H1 (cell line): ENCODE measurements around the gene CUEDC1. TPM values are rescaled to one million over a fixed set of nuclear protein-coding genes. Genes with fewer than 3 reads are reported as not detected.

Experiments used
- CTCF ChIA-PET: fragments of 300-600 bp; sonication (Branson Sonifier 250); formaldehyde crosslinking; loops from one replicate; lab custom pipeline; 2021; ENCODE audit not compliant: partially characterized antibody; lab: Charles Lee
- POLR2A ChIA-PET: fragments of 300-600 bp; sonication (Branson Sonifier 250); formaldehyde crosslinking; loops from one replicate; lab custom pipeline; 2021; ENCODE audit warnings: inconsistent platforms; ENCODE audit not compliant: partially characterized antibody; lab: Charles Lee
- DNase-seq, 2 experiments: peaks; one replicate each; pipeline versions ENCODE4 v3.0.0 to v3.0.0-alpha.2; 2010 to 2022; ENCODE audit warnings: low spot score in 2 of 2, low read depth in 1 of 2, mixed read lengths in 1 of 2
- FAIRE-seq: peaks from 2 replicates; lab custom pipeline; 2011; peaks lifted over from hg19 to GRCh38; lab: Jason Lieb, UNC
- H2AFZ ChIP-seq: 2 replicates; pipeline ENCODE4 v1.8.1; 2012; ENCODE audit warnings: low read length, inconsistent platforms
- H2AK5ac ChIP-seq: 2 replicates; pipeline ENCODE4 v1.6.1; 2013; ENCODE audit warnings: low read depth, low read length
- H2BK120ac ChIP-seq: replicated peaks from 2 replicates; pipeline ENCODE3; 2013; ENCODE audit warnings: low read depth, low read length, inconsistent platforms
- H2BK12ac ChIP-seq: 2 replicates; pipeline ENCODE4 v1.6.1; 2013; ENCODE audit warnings: low read depth, low read length
- H2BK15ac ChIP-seq: 2 replicates; pipeline ENCODE4 v1.6.1; 2013; ENCODE audit warnings: low read length
- H2BK20ac ChIP-seq: 2 replicates; pipeline ENCODE4 v1.6.1; 2013; ENCODE audit warnings: low read length
- H2BK5ac ChIP-seq: 2 replicates; pipeline ENCODE4 v1.6.1; 2013; ENCODE audit warnings: low read depth, low read length
- H3K14ac ChIP-seq: 2 replicates; pipeline ENCODE4 v1.6.1; 2013; ENCODE audit warnings: inconsistent platforms; ENCODE audit not compliant: insufficient read length
- H3K18ac ChIP-seq: 2 replicates; pipeline ENCODE4 v1.6.1; 2013; ENCODE audit warnings: low read length; ENCODE audit errors: extremely low read depth
- H3K23ac ChIP-seq: 2 replicates; pipeline ENCODE4 v1.6.1; 2013; ENCODE audit warnings: inconsistent platforms; ENCODE audit not compliant: insufficient read length
- H3K23me2 ChIP-seq: 2 replicates; pipeline ENCODE4 v1.6.1; 2013; ENCODE audit warnings: low read depth, low read length
- H3K27ac ChIP-seq: 2 replicates; pipeline ENCODE4 v1.6.1; 2011; ENCODE audit warnings: low read depth, low read length, inconsistent platforms
- H3K27me3 ChIP-seq, 4 experiments: replicated peaks in 1 of 4; 1 replicate in 1 of 4; 2 replicates in 3 of 4; pipeline versions ENCODE4 v1.6.1 to v1.8.1; 2011 to 2013; ENCODE audit warnings: low read length in 3 of 4, mild to moderate bottlenecking in 3 of 4, inconsistent platforms in 2 of 4, mixed read lengths in 2 of 4, moderate library complexity in 1 of 4; ENCODE audit not compliant: control insufficient read depth in 3 of 4, insufficient read depth in 3 of 4; ENCODE audit errors: extremely low read depth in 1 of 4
- H3K36me3 ChIP-seq, 4 experiments: 2 replicates each; pipeline versions ENCODE4 v1.6.1 to v1.8.1; 2011 to 2013; ENCODE audit warnings: mild to moderate bottlenecking in 4 of 4, low read length in 3 of 4, moderate library complexity in 2 of 4, control low read depth in 1 of 4, inconsistent platforms in 1 of 4; ENCODE audit not compliant: insufficient read depth in 4 of 4, control insufficient read depth in 2 of 4
- H3K4ac ChIP-seq: replicated peaks from 2 replicates; pipeline ENCODE3; 2013; ENCODE audit warnings: low read length, low read depth, mixed read lengths, inconsistent platforms; ENCODE audit not compliant: insufficient read length
- H3K4me1 ChIP-seq, 4 experiments: replicated peaks in 1 of 4; 1 replicate in 1 of 4; 2 replicates in 3 of 4; pipeline versions ENCODE4 v1.6.1 to v1.8.1; 2011 to 2013; ENCODE audit warnings: low read length in 3 of 4, inconsistent platforms in 2 of 4, mixed read lengths in 1 of 4; ENCODE audit not compliant: insufficient read depth in 4 of 4, control insufficient read depth in 3 of 4
- H3K4me2 ChIP-seq, 2 experiments: 2 replicates each; pipeline versions ENCODE4 v1.6.1 to v1.8.1; 2011 to 2013; ENCODE audit warnings: low read depth in 2 of 2, low read length in 2 of 2, control low read depth in 1 of 2, inconsistent platforms in 1 of 2, mild to moderate bottlenecking in 1 of 2; ENCODE audit not compliant: insufficient read depth in 1 of 2
- H3K4me3 ChIP-seq, 4 experiments: fragments of 200-600, 300-600 bp in 1 of 4; sonication (generic), shearing (Covaris generic), sonication (Bioruptor Twin) in 1 of 4; 2 replicates each; pipeline versions ENCODE4 v1.5.1 to v1.8.1; 2011 to 2016; ENCODE audit warnings: low read length in 4 of 4, low read depth in 3 of 4, control low read depth in 2 of 4, inconsistent platforms in 2 of 4, mild to moderate bottlenecking in 2 of 4, mixed read lengths in 1 of 4, moderate library complexity in 1 of 4; ENCODE audit not compliant: insufficient read depth in 2 of 4; ENCODE audit errors: extremely low read depth in 1 of 4
- H3K56ac ChIP-seq: replicated peaks from 2 replicates; pipeline ENCODE3; 2013; ENCODE audit warnings: low read depth, mild to moderate bottlenecking, mixed read lengths, low read length, inconsistent platforms; ENCODE audit not compliant: insufficient read length
- H3K79me1 ChIP-seq: 2 replicates; pipeline ENCODE4 v1.6.1; 2013; ENCODE audit warnings: low read depth, low read length, control low read depth
- H3K79me2 ChIP-seq, 2 experiments: 2 replicates each; pipeline versions ENCODE4 v1.6.1 to v1.8.1; 2012 to 2013; ENCODE audit warnings: low read length in 2 of 2, mild to moderate bottlenecking in 2 of 2, inconsistent platforms in 1 of 2; ENCODE audit not compliant: insufficient read depth in 2 of 2, control insufficient read depth in 1 of 2
- H3K9ac ChIP-seq, 4 experiments: replicated peaks in 1 of 4; 1 replicate in 1 of 4; 2 replicates in 3 of 4; pipeline versions ENCODE4 v1.6.1 to v1.8.1; 2011 to 2013; ENCODE audit warnings: low read depth in 3 of 4, low read length in 3 of 4, control low read depth in 2 of 4, mild to moderate bottlenecking in 2 of 4, moderate library complexity in 2 of 4, inconsistent platforms in 1 of 4; ENCODE audit errors: extremely low read depth in 1 of 4
- H3K9me3 ChIP-seq, 2 experiments: 2 replicates each; pipeline versions ENCODE4 v1.6.1 to v1.8.1; 2012 to 2013; ENCODE audit warnings: mild to moderate bottlenecking in 2 of 2, moderate library complexity in 2 of 2, control low read depth in 1 of 2, inconsistent platforms in 1 of 2, low read depth in 1 of 2, low read length in 1 of 2, mixed read lengths in 1 of 2; ENCODE audit not compliant: insufficient read depth in 2 of 2
- H4K20me1 ChIP-seq, 2 experiments: replicated peaks in 1 of 2; 2 replicates each; pipeline versions ENCODE3 to v1.8.1; 2011 to 2013; ENCODE audit warnings: inconsistent platforms in 2 of 2, low read length in 2 of 2, mild to moderate bottlenecking in 1 of 2; ENCODE audit not compliant: insufficient read depth in 2 of 2, control insufficient read depth in 1 of 2
- H4K5ac ChIP-seq: 2 replicates; pipeline ENCODE4 v1.6.1; 2013; ENCODE audit warnings: low read length, low read depth, mixed read lengths, inconsistent platforms; ENCODE audit not compliant: insufficient read length
- H4K8ac ChIP-seq: 2 replicates; pipeline ENCODE4 v1.8.0; 2013; ENCODE audit warnings: mild to moderate bottlenecking, moderate library complexity, low read length, inconsistent platforms; ENCODE audit not compliant: insufficient read depth; ENCODE audit errors: extremely low read depth
- H4K91ac ChIP-seq: replicated peaks from 2 replicates; pipeline ENCODE3; 2013; ENCODE audit warnings: low read length, mixed read lengths, inconsistent platforms; ENCODE audit not compliant: insufficient read length
- CBX5 ChIP-seq: fragments of 300-800, 300-1000 bp; sonication (generic); IDR thresholded peaks from 2 replicates; pipeline ENCODE4 v1.7.1; 2016; ENCODE audit warnings: antibody characterized with exemption, low read length, low read depth
- CEBPB ChIP-seq: IDR thresholded peaks from 2 replicates; pipeline ENCODE4 v1.6.1; 2012; ENCODE audit warnings: low read depth, low read length
- CHD1 ChIP-seq: IDR thresholded peaks from 2 replicates; pipeline ENCODE4 v1.6.1; 2012; ENCODE audit warnings: low read depth, low read length, improper control_type of control experiment
- GABPA ChIP-seq: IDR thresholded peaks from 2 replicates; pipeline ENCODE4 v1.6.1; 2011; ENCODE audit warnings: mild to moderate bottlenecking, low read length, moderate library complexity, borderline replicate concordance; ENCODE audit not compliant: insufficient read depth
- JUN ChIP-seq: IDR thresholded peaks from 2 replicates; pipeline ENCODE4 v1.6.1; 2011; ENCODE audit warnings: low read depth, mild to moderate bottlenecking, improper control_type of control experiment, low read length
- NANOG ChIP-seq: IDR thresholded peaks from 2 replicates; pipeline ENCODE4 v1.6.1; 2011; ENCODE audit warnings: low read length, low read depth, mild to moderate bottlenecking, inconsistent platforms; ENCODE audit not compliant: insufficient read depth, poor library complexity, severe bottlenecking
- NRF1 ChIP-seq: IDR thresholded peaks from 2 replicates; pipeline ENCODE4 v1.6.1; 2011; ENCODE audit warnings: mild to moderate bottlenecking, low read depth, low read length, improper control_type of control experiment
- PHF8 ChIP-seq: fragments of 200-600 bp; sonication (generic); conservative IDR thresholded peaks from 2 replicates; pipeline ENCODE4 v1.7.1; 2012; ENCODE audit warnings: low read depth, mild to moderate bottlenecking, inconsistent platforms, low read length, moderate library complexity
- POLR2AphosphoS5 ChIP-seq: IDR thresholded peaks from 2 replicates; pipeline ENCODE4 v1.6.1; 2011; ENCODE audit warnings: low read depth, low read length
- RNF2 ChIP-seq: fragments of 200-900, 300-1000 bp; sonication (generic); IDR thresholded peaks from 2 replicates; pipeline ENCODE4 v1.7.1; 2016; ENCODE audit warnings: borderline replicate concordance, low read depth, mild to moderate bottlenecking, antibody characterized with exemption, low read length; ENCODE audit not compliant: poor library complexity, severe bottlenecking; ENCODE audit errors: missing control alignments
- TAF1 ChIP-seq: IDR thresholded peaks from 2 replicates; pipeline ENCODE4 v1.6.1; 2011; ENCODE audit warnings: mild to moderate bottlenecking, low read depth, low read length
- YY1 ChIP-seq: IDR thresholded peaks from 2 replicates; pipeline ENCODE4 v1.6.1; 2011; ENCODE audit warnings: low read depth, mild to moderate bottlenecking, low read length
- WGBS, 2 experiments: shearing (Covaris generic) in 1 of 2; methylation state at CpG; one replicate each; pipeline versions ENCODE4 v1.1.6 to v1.1.7; 2013 to 2015; ENCODE audit warnings: low lambda C conversion rate in 2 of 2, mixed read lengths in 2 of 2, inconsistent platforms in 1 of 2, low coverage in 1 of 2, missing lambda C conversion rate in 1 of 2; ENCODE audit not compliant: insufficient replicate concordance in 2 of 2, insufficient coverage in 1 of 2, insufficient read length in 1 of 2; ENCODE audit errors: extremely low coverage in 1 of 2, missing lambda C conversion rate in 1 of 2; 5-methylcytosine and 5-hydroxymethylcytosine counted together
- polyA plus RNA-seq, 7 experiments: library from polyadenylated mRNA; depleted of rRNA in 3 of 7; stranded (reverse) in 5 of 7; unstranded in 2 of 7; fragments of >200 nt in 5 of 7; fragments of 200-250 nt in 2 of 7; gene quantifications; 1 replicate in 5 of 7; 2 replicates in 1 of 7; 4 replicates in 1 of 7; pipeline versions ENCODE4 v1.2.1 to v1.2.3, GENCODE V29; 2011 to 2013; ENCODE audit warnings: missing spikeins in 2 of 7, mixed read lengths in 2 of 7
- total RNA-seq: library from RNA; stranded (reverse); fragmentation: NEBNext Ultra II Directional; extraction: Animal tissue kit (Norgen Biotek cat#: 25700); gene quantifications from 2 replicates; pipeline ENCODE4 v1.2.1, GENCODE V29; 2021
- TF ChIP-seq, protein P1 (sequence below): IDR thresholded peaks from 2 replicates; pipeline ENCODE4 v1.6.1; 2012; ENCODE audit warnings: inconsistent platforms

Gene CUEDC1
- total and polyA plus RNA-seq, 2 of the 8 experiments (the other 6 are each of a cell fraction or from before 2014, with no cell fraction given) = 4.0 to 10.7 TPM

DNA sequence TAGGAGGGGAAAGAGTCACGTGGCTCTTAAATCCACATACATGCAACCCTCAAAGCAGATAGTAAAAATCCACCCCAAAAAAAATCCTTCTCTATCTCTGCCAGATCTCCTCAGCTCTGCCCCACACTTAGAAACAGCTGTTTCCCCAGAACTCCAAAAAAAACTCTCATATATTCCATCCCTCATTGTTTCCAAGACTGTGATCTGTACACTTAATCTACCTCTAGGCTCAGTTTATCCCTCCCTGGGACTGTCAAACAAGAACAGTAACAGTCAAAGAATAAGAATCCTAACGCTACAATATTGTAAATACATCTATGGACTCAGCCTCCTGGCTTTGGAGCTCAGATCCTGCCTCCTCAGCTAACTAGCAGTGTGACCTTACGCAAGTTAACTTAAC lies 11.6 kb downstream of the CUEDC1 start:
- H2BK12ac ChIP-seq = no peak overlapping the region
- H3K9ac ChIP-seq = no peak overlapping the region
- no peak overlapping the region for H3K4me2 ChIP-seq
- no peaks in the 10 kb centered on the region for H3K27me3 ChIP-seq
- no peak overlapping the region for H2BK20ac ChIP-seq
- peaks cover 3 to 14% (median 8%) of the 10 kb centered on the region in 4 experiments; a peak in 6 of 7 replicates for H3K4me1 ChIP-seq
- H2AFZ ChIP-seq = no peak overlapping the region
- no peaks in the 10 kb centered on the region; the same call in none of the 2 replicates for H3K79me1 ChIP-seq
- H3K56ac ChIP-seq = no peak overlapping the region
- no peaks in the 10 kb centered on the region for H4K20me1 ChIP-seq
- H3K4ac ChIP-seq = no peak overlapping the region
- no peak overlapping the region for H4K8ac ChIP-seq
- no peak overlapping the region for H4K5ac ChIP-seq
- no peaks in the 10 kb centered on the region for H3K23me2 ChIP-seq
- ChIA-PET POLR2A (interaction anchor here (1.2 kb wide), 1 partner anchor 38 kb away, joined by 3 read pairs; no protein-coding TSS in a partner anchor), CTCF (interaction anchor here (0.8 to 6.8 kb wide), 8 partner anchors 9 to 56 kb away, joined by 3 to 33 read pairs (median 4); partner anchors contain the start of gene CUEDC1)
- no peak overlapping the region for H3K18ac ChIP-seq
- H3K9me3 ChIP-seq = no peaks in the 10 kb centered on the region
- H3K79me2 ChIP-seq = no peaks in the 10 kb centered on the region
- H3K36me3 ChIP-seq = no peaks in the 10 kb centered on the region
- H3K14ac ChIP-seq = no peak overlapping the region
- H3K23ac ChIP-seq = no peak overlapping the region
- no peak overlapping the region for H3K27ac ChIP-seq
- H2BK120ac ChIP-seq = no peak overlapping the region
- 87% methylated on average over 3 of the region's 3 CpGs; no CpG with 5 or more reads in 1 of the 2 experiments for WGBS, 2 experiments
- no peak overlapping the region for H3K4me3 ChIP-seq
- H2BK5ac ChIP-seq = no peak overlapping the region
- no peak overlapping the region for H2BK15ac ChIP-seq
- no peak for FAIRE-seq
- DNase-seq = no peak
- no peak overlapping the region for H2AK5ac ChIP-seq
- H4K91ac ChIP-seq = no peak overlapping the region
- no peak for TF ChIP-seq PHF8
- TF ChIP-seq NANOG = no peak
- no peak for TF ChIP-seq CEBPB
- TF ChIP-seq POLR2AphosphoS5 = no peak
- TF ChIP-seq CHD1 = no peak
- no peak for TF ChIP-seq TAF1
- TF ChIP-seq GABPA = no peak
- no peak for TF ChIP-seq NRF1
- TF ChIP-seq, protein P1, sequence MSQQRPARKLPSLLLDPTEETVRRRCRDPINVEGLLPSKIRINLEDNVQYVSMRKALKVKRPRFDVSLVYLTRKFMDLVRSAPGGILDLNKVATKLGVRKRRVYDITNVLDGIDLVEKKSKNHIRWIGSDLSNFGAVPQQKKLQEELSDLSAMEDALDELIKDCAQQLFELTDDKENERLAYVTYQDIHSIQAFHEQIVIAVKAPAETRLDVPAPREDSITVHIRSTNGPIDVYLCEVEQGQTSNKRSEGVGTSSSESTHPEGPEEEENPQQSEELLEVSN = no peak
- TF ChIP-seq YY1 = no peak
- TF ChIP-seq RNF2 = no peak
- TF ChIP-seq JUN = no peak
- no peak for TF ChIP-seq CBX5
